Gastrocnemius medialis (tissue), 4 donors: Measurements from ENCODE around the gene RARA. TPM values are rescaled to one million over a fixed set of nuclear protein-coding genes. Genes with fewer than 3 reads are reported as not detected.
"Not testable (repeated sequence)": the region's sequence is repeated elsewhere in the genome, so short reads cannot be mapped to it uniquely, and the experiment has no call there.

ENCODE experiments used
- ATAC-seq, 2 donors: fragments of 150-250 bp; one replicate each; pipeline ENCODE4 v1.9.1; 2016
- DNase-seq, 2 donors: peaks; one replicate each; pipeline ENCODE4 v3.0.0-alpha.2; 2019
- H3K27ac ChIP-seq, 4 donors: fragments of 200-600 bp; sonication (generic); 1 replicate in 1 of 4; 2 replicates in 3 of 4; pipeline ENCODE4 v1.5.1; 2016 to 2018; ENCODE audit warnings: mild to moderate bottlenecking in 2 of 4, moderate library complexity in 1 of 4
- H3K27me3 ChIP-seq, 3 donors: fragments of 200-600 bp; sonication (generic) in 2 of 3; 1 replicate in 1 of 3; 2 replicates in 2 of 3; pipeline versions ENCODE4 v1.5.1 to v1.6.0; 2016 to 2019; ENCODE audit warnings: mild to moderate bottlenecking in 1 of 3, moderate library complexity in 1 of 3
- H3K36me3 ChIP-seq, 2 donors: fragments of 200-600 bp; sonication (generic) in 1 of 2; one replicate each; pipeline ENCODE4 v1.5.1; 2017 to 2018
- H3K4me1 ChIP-seq, 2 donors: fragments of 200-600 bp; sonication (generic) in 1 of 2; one replicate each; pipeline ENCODE4 v1.5.1; 2016 to 2017; ENCODE audit warnings: mild to moderate bottlenecking in 2 of 2
- H3K4me3 ChIP-seq, 4 donors: fragments of 200-600 bp; sonication (generic) in 3 of 4; 1 replicate in 1 of 4; 2 replicates in 3 of 4; pipeline ENCODE4 v1.5.1; 2016 to 2019; ENCODE audit warnings: mild to moderate bottlenecking in 2 of 4
- H3K9me3 ChIP-seq, 3 donors: fragments of 200-600 bp; sonication (generic) in 2 of 3; 1 replicate in 1 of 3; 2 replicates in 2 of 3; pipeline ENCODE4 v1.5.1; 2016 to 2019
- CTCF ChIP-seq, 5 experiments: fragments of 450-650 bp in 3 of 5; fragments of 200-600 bp in 2 of 5; sonication (generic) in 2 of 5; IDR thresholded peaks in 4 of 5; conservative IDR thresholded peaks in 1 of 5; 1 replicate in 4 of 5; 2 replicates in 1 of 5; pipeline ENCODE4 v1.5.1; 2016 to 2019; ENCODE audit warnings: antibody characterized with exemption in 5 of 5, mild to moderate bottlenecking in 3 of 5, moderate library complexity in 3 of 5
- POLR2A ChIP-seq, 2 donors: fragments of 450-650 bp; IDR thresholded peaks; one replicate each; pipeline ENCODE4 v1.6.1; 2017; ENCODE audit warnings: antibody characterized with exemption in 2 of 2, mild to moderate bottlenecking in 2 of 2, moderate library complexity in 2 of 2
- in situ Hi-C, 4 donors: fragments of 200-750 bp; cut with MboI; loops; one replicate each; pipeline versions ENCODE4 v1.15.0 to v1.8.0; 2017; ENCODE audit warnings: low sequenced_read_pairs in 4 of 4
- intact Hi-C: fragments of 100-400 bp; cut with DNase I; formaldehyde crosslinking; loops from one replicate; pipeline ENCODE4 v1.15.1; 2023; ENCODE audit warnings: low total_unique reads
- total RNA-seq, 4 donors: library from RNA; depleted of rRNA; stranded (reverse); fragments of >200 nt; gene quantifications; one replicate each; pipeline versions ENCODE4 v1.1.0 to v1.2.3, GENCODE V29; 2016

The RARA gene
- total RNA-seq, 4 donors from 2014 or later, result 20.3 to 67.0 (median 48.4) TPM

- ATAC-seq, result no peak
- Histone ChIP-seq H3K36me3 (no peaks in the 10 kb centered on the region), H3K4me1 (no peaks in the 10 kb centered on the region), H3K27ac (no peak overlapping the region), H3K4me3 (no peak overlapping the region), H3K9me3 (no peaks in the 10 kb centered on the region), H3K27me3 (no peaks in the 10 kb centered on the region)
- intact Hi-C loops (no loop called here), in situ Hi-C loops (loop anchor here in 1 of 4 donors (25.0 kb wide), 1 partner anchor 159 kb away; the partner anchor contains the start of gene WIPF2)
- no peak for TF ChIP-seq POLR2A (IDR thresholded peaks at IDR 0.05)
- no peak for TF ChIP-seq CTCF (IDR thresholded peaks at IDR 0.05 in 4 of 5, conservative IDR thresholded peaks at IDR 0.05 in 1 of 5)
- DNase-seq, result no peak
Measured at GRCh38 chr17:40371261-40371929, 62.4 kb downstream of the RARA start.

- in situ Hi-C loops, result loop anchor here in 1 of 4 donors (25.0 kb wide), 1 partner anchor 160 kb away; the partner anchor contains the start of gene WIPF2
- ATAC-seq, result no peak
- Histone ChIP-seq H3K27me3 (no peaks in the 10 kb centered on the region), H3K36me3 (no peaks in the 10 kb centered on the region), H3K9me3 (no peaks in the 10 kb centered on the region), H3K4me3 (no peak overlapping the region), H3K27ac (no peak overlapping the region), H3K4me1 (no peaks in the 10 kb centered on the region)
- intact Hi-C loops, result no loop called here
- no peak for DNase-seq
- TF ChIP-seq POLR2A (IDR thresholded peaks at IDR 0.05), result no peak
- no peak for TF ChIP-seq CTCF (IDR thresholded peaks at IDR 0.05 in 4 of 5, conservative IDR thresholded peaks at IDR 0.05 in 1 of 5)
Measured at GRCh38 chr17:40372031-40372430, 63.1 kb downstream of the RARA start.

- intact Hi-C loops, ATAC-seq, H3K27me3 ChIP-seq, DNase-seq, H3K27ac ChIP-seq, H3K9me3 ChIP-seq, H3K4me1 ChIP-seq, H3K36me3 ChIP-seq, H3K4me3 ChIP-seq: not testable (repeated sequence)
- in situ Hi-C loops, result loop anchor here in 1 of 4 donors (25.0 kb wide), 1 partner anchor 160 kb away; the partner anchor contains the start of gene WIPF2
Measured at GRCh38 chr17:40372644-40373043, 63.7 kb downstream of the RARA start.

- intact Hi-C loops, result no loop called here
- in situ Hi-C loops, result loop anchor here in 1 of 4 donors (25.0 kb wide), 1 partner anchor 161 kb away; the partner anchor contains the start of gene WIPF2
- TF ChIP-seq POLR2A (IDR thresholded peaks at IDR 0.05), result no peak
- no peak for TF ChIP-seq CTCF (IDR thresholded peaks at IDR 0.05 in 4 of 5, conservative IDR thresholded peaks at IDR 0.05 in 1 of 5)
- Histone ChIP-seq H3K36me3 (no peaks in the 10 kb centered on the region), H3K4me1 (no peaks in the 10 kb centered on the region), H3K27ac (no peak overlapping the region), H3K27me3 (no peaks in the 10 kb centered on the region), H3K4me3 (no peak overlapping the region), H3K9me3 (no peaks in the 10 kb centered on the region)
- DNase-seq, result no peak
- no peak for ATAC-seq
Measured at GRCh38 chr17:40373324-40373723, 64.3 kb downstream of the RARA start.

- Histone ChIP-seq H3K4me1 (no peaks in the 10 kb centered on the region), H3K9me3 (no peaks in the 10 kb centered on the region), H3K27me3 (no peaks in the 10 kb centered on the region), H3K36me3 (no peaks in the 10 kb centered on the region), H3K4me3 (no peak overlapping the region), H3K27ac (no peak overlapping the region)
- intact Hi-C loops (no loop called here), in situ Hi-C loops (loop anchor here in 1 of 4 donors (25.0 kb wide), 1 partner anchor 162 kb away; the partner anchor contains the start of gene WIPF2)
- DNase-seq (no peak), ATAC-seq (no peak)
- TF ChIP-seq CTCF (IDR thresholded peaks at IDR 0.05 in 4 of 5, conservative IDR thresholded peaks at IDR 0.05 in 1 of 5) (no peak), POLR2A (IDR thresholded peaks at IDR 0.05) (no peak)
Measured at GRCh38 chr17:40373999-40374398, 65.0 kb downstream of the RARA start.
